Inflammatory macrophage (primary cell): ENCODE measurements around the gene THPO.

ENCODE experiments used
- DNase-seq, 2 donors: peaks; one replicate each; pipeline ENCODE4 v3.0.0-alpha.2; 2020 to 2022

THPO gene

GRCh38 chr3:184361932-184362667 is 15.9 kb downstream of the THPO start:
- DNase-seq, result peak; percentile 25 to 56

GRCh38 chr3:184361532-184361931 is 16.5 kb downstream of the THPO start, which contains the start of the genes CLCN2 and POLR2H:
Gene CLCN2 (minus strand): TSS chr3:184361605. CDS start chr3:184361479, 126 bp downstream.
Gene POLR2H (plus strand): TSS chr3:184361710. CDS start chr3:184363493, 1,783 bp downstream.
- DNase-seq, result peak in 1 of 2 donors; percentile 51

GRCh38 chr3:184360929-184361531 is 17.0 kb downstream of the THPO start:
- no peak for DNase-seq

- DNase-seq, result no peak
Observed at GRCh38 chr3:184360070-184360928, 17.7 kb downstream of the THPO start.

- DNase-seq, result no peak
Observed at GRCh38 chr3:184359610-184360009, 18.4 kb downstream of the THPO start.

GRCh38 chr3:184358921-184359350 is 19.1 kb downstream of the THPO start:
- no peak for DNase-seq

- DNase-seq, result no peak
Observed at GRCh38 chr3:184358124-184358767, 19.8 kb downstream of the THPO start.

- no peak for DNase-seq
Observed at GRCh38 chr3:184357248-184358123, 20.5 kb downstream of the THPO start.

- DNase-seq, result no peak
Observed at GRCh38 chr3:184355261-184356040, 22.6 kb downstream of the THPO start.

- no peak for DNase-seq
Observed at GRCh38 chr3:184354754-184355153, 23.3 kb downstream of the THPO start.

- DNase-seq, result peak; percentile 30 to 31
Observed at GRCh38 chr3:184354121-184354728, 23.8 kb downstream of the THPO start.

GRCh38 chr3:184353546-184353941 is 24.5 kb downstream of the THPO start:
- DNase-seq, result no peak

- DNase-seq, result no peak
Observed at GRCh38 chr3:184352897-184353545, 25.0 kb downstream of the THPO start.

- no peak for DNase-seq
Observed at GRCh38 chr3:184352149-184352785, 25.7 kb downstream of the THPO start.

GRCh38 chr3:184351511-184352148 is 26.4 kb downstream of the THPO start:
- no peak for DNase-seq

- DNase-seq, result no peak
Observed at GRCh38 chr3:184350618-184351017, 27.4 kb downstream of the THPO start.

GRCh38 chr3:184349563-184350470 is 28.2 kb downstream of the THPO start:
- no peak for DNase-seq

GRCh38 chr3:184348057-184348382 is 30.0 kb downstream of the THPO start:
- no peak for DNase-seq
